ENCODE results near the gene MYO7A. TPM values are rescaled to one million over a fixed set of nuclear protein-coding genes. Genes with fewer than 3 reads are reported as not detected.
A peak's percentile ranks its signal among the peaks of the same experiment; 100 is the strongest.

MYO7A gene
- total RNA-seq, 1 experiment from 2014 or later = 3.5 TPM

GRCh38 chr11:77129069-77129841 lies 1.2 kb downstream of the MYO7A start:
- CTCF ChIA-PET = interaction anchor here (1.0 kb wide), 2 partner anchors 15 to 57 kb away, joined by 3 to 5 read pairs; no protein-coding TSS in a partner anchor
- Histone ChIP-seq H3K27ac (no peak overlapping the region), H3K79me2 (ENCODE audit: low read depth) (no peaks in the 10 kb centered on the region), H3K27me3 (ENCODE audit: insufficient read depth, low read depth) (no peaks in the 10 kb centered on the region), H3K4me2 (no peak overlapping the region), H4K20me1 (ENCODE audit: insufficient read depth) (no peaks in the 10 kb centered on the region), H3K9me3 (ENCODE audit: insufficient read depth, low read depth) (no peaks in the 10 kb centered on the region), H3F3A (ENCODE audit: insufficient read depth, low read depth) (no peaks in the 10 kb centered on the region), H3K4me1 (replicated peaks; ENCODE audit: insufficient read depth) (no peaks in the 10 kb centered on the region), H3K9me2 (ENCODE audit: insufficient read depth) (no peaks in the 10 kb centered on the region), H3K36me3 (ENCODE audit: low read depth) (no peaks in the 10 kb centered on the region), H3K4me3 (no peak overlapping the region), H2AFZ (no peak overlapping the region)
- POLR2A ChIA-PET (ENCODE audit: unreplicated experiment) = no interaction called here
- DNase-seq = no peak
- intact Hi-C loops (cut with micrococcal nuclease; ENCODE audit: unreplicated experiment) = no loop called here
- BruUV-seq (replicated peaks) = no TSS peak
- no peak for TF ChIP-seq EZH2 (IDR thresholded peaks at IDR 0.05; ENCODE audit: low read depth)

- no peak overlapping the region for H3K27ac ChIP-seq
- no peaks in the 10 kb centered on the region for H3K4me1 ChIP-seq (replicated peaks; ENCODE audit: insufficient read depth)
- no peaks in the 10 kb centered on the region for H3K9me3 ChIP-seq (ENCODE audit: insufficient read depth, low read depth)
- no peaks in the 10 kb centered on the region for H3K36me3 ChIP-seq (ENCODE audit: low read depth)
- no TSS peak for BruUV-seq (replicated peaks)
- TF ChIP-seq CTCF (conservative IDR thresholded peaks at IDR 0.05) (no peak), EZH2 (IDR thresholded peaks at IDR 0.05; ENCODE audit: low read depth) (no peak)
- ChIA-PET POLR2A (ENCODE audit: unreplicated experiment) (interaction anchor here (0.6 kb wide), 1 partner anchor 381 kb away, joined by 6 read pairs; no protein-coding TSS in a partner anchor), CTCF (interaction anchor here (0.5 to 1.5 kb wide), 3 partner anchors 11 to 82 kb away, joined by 3 to 25 read pairs (median 8); no protein-coding TSS in a partner anchor)
- intact Hi-C loops (cut with micrococcal nuclease; ENCODE audit: unreplicated experiment) = loop anchor here (2.0 kb wide), 1 partner anchor 41 kb away; no protein-coding TSS in a partner anchor
- H3K79me2 ChIP-seq (ENCODE audit: low read depth) = no peaks in the 10 kb centered on the region
- H4K20me1 ChIP-seq (ENCODE audit: insufficient read depth) = no peaks in the 10 kb centered on the region
- no peaks in the 10 kb centered on the region for H3K27me3 ChIP-seq (ENCODE audit: insufficient read depth, low read depth)
- no peak overlapping the region for H3K4me2 ChIP-seq
- no peak overlapping the region for H2AFZ ChIP-seq
- no peaks in the 10 kb centered on the region for H3F3A ChIP-seq (ENCODE audit: insufficient read depth, low read depth)
- no peaks in the 10 kb centered on the region for H3K9me2 ChIP-seq (ENCODE audit: insufficient read depth)
- no peak for DNase-seq
- H3K4me3 ChIP-seq = no peak overlapping the region
Observed at GRCh38 chr11:77129842-77130756, 2.1 kb downstream of the MYO7A start.

GRCh38 chr11:77130763-77131513 lies 2.9 kb downstream of the MYO7A start:
- H3K27ac ChIP-seq = no peak overlapping the region
- BruUV-seq (replicated peaks) = no TSS peak
- no peaks in the 10 kb centered on the region for H4K20me1 ChIP-seq (ENCODE audit: insufficient read depth)
- peaks cover 3% of the 10 kb centered on the region for H3K4me1 ChIP-seq (replicated peaks; ENCODE audit: insufficient read depth)
- intact Hi-C loops (cut with micrococcal nuclease; ENCODE audit: unreplicated experiment) = loop anchor here (2.0 kb wide), 1 partner anchor 40 kb away; no protein-coding TSS in a partner anchor
- H3K9me2 ChIP-seq (ENCODE audit: insufficient read depth) = no peaks in the 10 kb centered on the region
- POLR2A ChIA-PET (ENCODE audit: unreplicated experiment) = interaction anchor here (0.6 kb wide), 2 partner anchors 57 to 382 kb away, joined by 4 to 6 read pairs; no protein-coding TSS in a partner anchor
- H3K4me2 ChIP-seq = no peak overlapping the region
- H2AFZ ChIP-seq = no peak overlapping the region
- no peaks in the 10 kb centered on the region for H3F3A ChIP-seq (ENCODE audit: insufficient read depth, low read depth)
- DNase-seq = peak in 1 of 2 experiments; percentile 77
- H3K36me3 ChIP-seq (ENCODE audit: low read depth) = no peaks in the 10 kb centered on the region
- no peak overlapping the region for H3K4me3 ChIP-seq
- H3K9me3 ChIP-seq (ENCODE audit: insufficient read depth, low read depth) = no peaks in the 10 kb centered on the region
- H3K27me3 ChIP-seq (ENCODE audit: insufficient read depth, low read depth) = no peaks in the 10 kb centered on the region
- no peaks in the 10 kb centered on the region for H3K79me2 ChIP-seq (ENCODE audit: low read depth)
- CTCF ChIA-PET = interaction anchor here (0.5 to 1.5 kb wide), 5 partner anchors 11 to 417 kb away, joined by 3 to 25 read pairs (median 3); no protein-coding TSS in a partner anchor
- TF ChIP-seq CTCF (conservative IDR thresholded peaks at IDR 0.05) (no peak), EZH2 (IDR thresholded peaks at IDR 0.05; ENCODE audit: low read depth) (no peak)
